ENCODE data around the gene RNF186. TPM values are rescaled to one million over a fixed set of nuclear protein-coding genes. Genes with fewer than 3 reads are reported as not detected.

The RNF186 gene
- total RNA-seq, 1 donor from 2014 or later: not detected

DNA sequence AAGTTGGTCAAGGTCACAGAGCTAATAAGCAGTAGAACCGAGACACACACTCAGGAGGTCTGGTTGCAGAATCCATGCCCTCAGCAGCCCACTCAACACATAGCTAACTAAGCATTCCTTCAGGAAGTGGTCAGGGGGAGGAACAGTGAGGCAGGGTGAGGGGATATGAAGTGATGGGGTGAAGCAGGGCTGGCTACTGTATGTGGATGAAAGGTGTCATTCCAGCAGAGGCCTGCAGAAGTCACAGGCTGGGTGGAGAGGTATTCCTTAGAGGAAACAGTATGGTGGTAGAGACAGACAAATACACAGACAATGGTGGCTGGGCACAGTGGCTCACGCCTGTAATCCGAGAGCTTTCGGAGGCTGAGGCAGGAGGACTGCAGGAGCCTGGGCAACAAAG lies 29.4 kb downstream of the RNF186 start:
- Histone ChIP-seq H3K27ac (ENCODE audit: low read depth, low read length) (no peak overlapping the region), H3K36me3 (ENCODE audit: control insufficient read depth in 3 of 3, insufficient read depth in 3 of 3, low read length in 3 of 3) (peaks cover 8 to 18% (median 9%) of the 10 kb centered on the region in 3 donors), H3K4me1 (ENCODE audit: control insufficient read depth in 3 of 3, insufficient read depth in 3 of 3, low read length in 3 of 3) (no peaks in the 10 kb centered on the region), H3K9ac (ENCODE audit: low read depth in 1 of 3, low read length in 3 of 3) (no peak overlapping the region), H3K27me3 (ENCODE audit: control insufficient read depth in 3 of 3, insufficient read depth in 3 of 3, low read length in 3 of 3) (no peaks in the 10 kb centered on the region), H3K9me3 (ENCODE audit: control insufficient read depth in 3 of 3, low read length in 3 of 3) (no peaks in the 10 kb centered on the region), H3K4me3 (ENCODE audit: low read length in 3 of 3) (no peak overlapping the region)

- Histone ChIP-seq H3K27me3 (ENCODE audit: control insufficient read depth in 3 of 3, insufficient read depth in 3 of 3, low read length in 3 of 3) (no peaks in the 10 kb centered on the region), H3K27ac (ENCODE audit: low read depth, low read length) (no peak overlapping the region), H3K9ac (ENCODE audit: low read depth in 1 of 3, low read length in 3 of 3) (no peak overlapping the region), H3K4me3 (ENCODE audit: low read length in 3 of 3) (no peak overlapping the region), H3K4me1 (ENCODE audit: control insufficient read depth in 3 of 3, insufficient read depth in 3 of 3, low read length in 3 of 3) (no peaks in the 10 kb centered on the region), H3K36me3 (ENCODE audit: control insufficient read depth in 3 of 3, insufficient read depth in 3 of 3, low read length in 3 of 3) (peaks cover 16 to 26% (median 17%) of the 10 kb centered on the region in 3 donors), H3K9me3 (ENCODE audit: control insufficient read depth in 3 of 3, low read length in 3 of 3) (no peaks in the 10 kb centered on the region)
Measured at GRCh38 chr1:19780267-19780877, 34.7 kb downstream of the RNF186 start.

- Histone ChIP-seq H3K36me3 (ENCODE audit: control insufficient read depth in 3 of 3, insufficient read depth in 3 of 3, low read length in 3 of 3) (peaks cover 12 to 15% (median 13%) of the 10 kb centered on the region in 3 donors), H3K27ac (ENCODE audit: low read depth, low read length) (no peak overlapping the region), H3K4me3 (ENCODE audit: low read length in 3 of 3) (no peak overlapping the region), H3K9ac (ENCODE audit: low read depth in 1 of 3, low read length in 3 of 3) (no peak overlapping the region), H3K4me1 (ENCODE audit: control insufficient read depth in 3 of 3, insufficient read depth in 3 of 3, low read length in 3 of 3) (no peaks in the 10 kb centered on the region), H3K27me3 (ENCODE audit: control insufficient read depth in 3 of 3, insufficient read depth in 3 of 3, low read length in 3 of 3) (no peaks in the 10 kb centered on the region), H3K9me3 (ENCODE audit: control insufficient read depth in 3 of 3, low read length in 3 of 3) (no peaks in the 10 kb centered on the region)
Measured at GRCh38 chr1:19776933-19777332, 38.1 kb downstream of the RNF186 start.

GRCh38 chr1:19776287-19776686 lies 38.8 kb downstream of the RNF186 start:
- H3K4me1 ChIP-seq (ENCODE audit: control insufficient read depth in 3 of 3, insufficient read depth in 3 of 3, low read length in 3 of 3): no peaks in the 10 kb centered on the region
- H3K27ac ChIP-seq (ENCODE audit: low read depth, low read length): no peak overlapping the region
- H3K9ac ChIP-seq (ENCODE audit: low read depth in 1 of 3, low read length in 3 of 3): no peak overlapping the region
- H3K27me3 ChIP-seq (ENCODE audit: control insufficient read depth in 3 of 3, insufficient read depth in 3 of 3, low read length in 3 of 3): no peaks in the 10 kb centered on the region
- H3K4me3 ChIP-seq (ENCODE audit: low read length in 3 of 3): no peak overlapping the region
- no peaks in the 10 kb centered on the region for H3K9me3 ChIP-seq (ENCODE audit: control insufficient read depth in 3 of 3, low read length in 3 of 3)
- peaks cover 12 to 16% (median 13%) of the 10 kb centered on the region in 3 donors for H3K36me3 ChIP-seq (ENCODE audit: control insufficient read depth in 3 of 3, insufficient read depth in 3 of 3, low read length in 3 of 3)

GRCh38 chr1:19775831-19776230 lies 39.3 kb downstream of the RNF186 start:
- no peak overlapping the region for H3K4me3 ChIP-seq (ENCODE audit: low read length in 3 of 3)
- no peaks in the 10 kb centered on the region for H3K9me3 ChIP-seq (ENCODE audit: control insufficient read depth in 3 of 3, low read length in 3 of 3)
- H3K36me3 ChIP-seq (ENCODE audit: control insufficient read depth in 3 of 3, insufficient read depth in 3 of 3, low read length in 3 of 3): peaks cover 12 to 17% (median 13%) of the 10 kb centered on the region in 3 donors
- no peaks in the 10 kb centered on the region for H3K27me3 ChIP-seq (ENCODE audit: control insufficient read depth in 3 of 3, insufficient read depth in 3 of 3, low read length in 3 of 3)
- no peak overlapping the region for H3K27ac ChIP-seq (ENCODE audit: low read depth, low read length)
- H3K4me1 ChIP-seq (ENCODE audit: control insufficient read depth in 3 of 3, insufficient read depth in 3 of 3, low read length in 3 of 3): no peaks in the 10 kb centered on the region
- H3K9ac ChIP-seq (ENCODE audit: low read depth in 1 of 3, low read length in 3 of 3): no peak overlapping the region

GRCh38 chr1:19775317-19775716 lies 39.8 kb downstream of the RNF186 start:
- H3K36me3 ChIP-seq (ENCODE audit: control insufficient read depth in 3 of 3, insufficient read depth in 3 of 3, low read length in 3 of 3): peaks cover 8 to 16% (median 15%) of the 10 kb centered on the region in 3 donors
- no peaks in the 10 kb centered on the region for H3K9me3 ChIP-seq (ENCODE audit: control insufficient read depth in 3 of 3, low read length in 3 of 3)
- no peak overlapping the region for H3K27ac ChIP-seq (ENCODE audit: low read depth, low read length)
- no peaks in the 10 kb centered on the region for H3K4me1 ChIP-seq (ENCODE audit: control insufficient read depth in 3 of 3, insufficient read depth in 3 of 3, low read length in 3 of 3)
- no peaks in the 10 kb centered on the region for H3K27me3 ChIP-seq (ENCODE audit: control insufficient read depth in 3 of 3, insufficient read depth in 3 of 3, low read length in 3 of 3)
- H3K4me3 ChIP-seq (ENCODE audit: low read length in 3 of 3): no peak overlapping the region
- H3K9ac ChIP-seq (ENCODE audit: low read depth in 1 of 3, low read length in 3 of 3): no peak overlapping the region

DNA sequence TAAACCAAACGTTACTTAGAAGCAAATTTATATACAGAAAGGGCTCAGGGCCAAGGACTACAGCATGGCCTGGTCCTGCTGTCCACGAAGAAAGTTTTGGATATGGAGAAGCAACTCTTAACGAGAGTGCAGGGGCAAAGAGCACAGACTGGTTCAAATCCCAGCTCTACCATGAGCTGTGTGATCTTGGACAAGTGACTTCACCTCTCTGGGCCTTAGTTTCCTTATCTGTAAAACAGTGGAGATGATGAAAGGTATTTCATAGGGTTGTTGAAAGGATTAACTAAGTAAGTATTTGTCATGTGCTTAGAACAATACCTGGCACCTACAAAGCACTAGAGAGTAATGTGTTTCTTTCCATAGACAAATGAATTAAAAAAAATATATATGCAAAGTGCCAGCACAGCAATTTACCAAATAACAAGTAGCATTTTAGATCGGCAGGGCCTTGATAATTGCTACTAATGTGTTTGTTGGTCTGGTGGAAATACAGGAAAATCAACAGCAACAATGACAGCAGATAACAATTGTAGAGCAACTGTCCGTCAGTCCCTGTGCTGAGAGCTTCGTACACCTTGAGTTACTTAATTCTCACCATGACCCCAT lies 40.8 kb downstream of the RNF186 start:
- Histone ChIP-seq H3K9me3 (ENCODE audit: control insufficient read depth in 3 of 3, low read length in 3 of 3) (no peaks in the 10 kb centered on the region), H3K9ac (ENCODE audit: low read depth in 1 of 3, low read length in 3 of 3) (no peak overlapping the region), H3K4me1 (ENCODE audit: control insufficient read depth in 3 of 3, insufficient read depth in 3 of 3, low read length in 3 of 3) (no peaks in the 10 kb centered on the region), H3K27ac (ENCODE audit: low read depth, low read length) (no peak overlapping the region), H3K4me3 (ENCODE audit: low read length in 3 of 3) (no peak overlapping the region), H3K27me3 (ENCODE audit: control insufficient read depth in 3 of 3, insufficient read depth in 3 of 3, low read length in 3 of 3) (no peaks in the 10 kb centered on the region), H3K36me3 (ENCODE audit: control insufficient read depth in 3 of 3, insufficient read depth in 3 of 3, low read length in 3 of 3) (peaks cover 2 to 11% (median 10%) of the 10 kb centered on the region in 3 donors)

GRCh38 chr1:19773485-19773884 lies 41.6 kb downstream of the RNF186 start:
- Histone ChIP-seq H3K4me3 (ENCODE audit: low read length in 3 of 3) (no peak overlapping the region), H3K4me1 (ENCODE audit: control insufficient read depth in 3 of 3, insufficient read depth in 3 of 3, low read length in 3 of 3) (no peaks in the 10 kb centered on the region), H3K27ac (ENCODE audit: low read depth, low read length) (no peak overlapping the region), H3K36me3 (ENCODE audit: control insufficient read depth in 3 of 3, insufficient read depth in 3 of 3, low read length in 3 of 3) (peaks cover 0 to 5% (median 5%) of the 10 kb centered on the region in 3 donors), H3K9ac (ENCODE audit: low read depth in 1 of 3, low read length in 3 of 3) (no peak overlapping the region), H3K27me3 (ENCODE audit: control insufficient read depth in 3 of 3, insufficient read depth in 3 of 3, low read length in 3 of 3) (no peaks in the 10 kb centered on the region), H3K9me3 (ENCODE audit: control insufficient read depth in 3 of 3, low read length in 3 of 3) (no peaks in the 10 kb centered on the region)

GRCh38 chr1:19772053-19772452 lies 43.0 kb downstream of the RNF186 start:
- Histone ChIP-seq H3K4me3 (ENCODE audit: low read length in 3 of 3) (no peak overlapping the region), H3K9ac (ENCODE audit: low read depth in 1 of 3, low read length in 3 of 3) (no peak overlapping the region), H3K36me3 (ENCODE audit: control insufficient read depth in 3 of 3, insufficient read depth in 3 of 3, low read length in 3 of 3) (peaks cover 0 to 5% (median 3%) of the 10 kb centered on the region in 3 donors), H3K27ac (ENCODE audit: low read depth, low read length) (no peak overlapping the region), H3K9me3 (ENCODE audit: control insufficient read depth in 3 of 3, low read length in 3 of 3) (no peaks in the 10 kb centered on the region), H3K4me1 (ENCODE audit: control insufficient read depth in 3 of 3, insufficient read depth in 3 of 3, low read length in 3 of 3) (no peaks in the 10 kb centered on the region), H3K27me3 (ENCODE audit: control insufficient read depth in 3 of 3, insufficient read depth in 3 of 3, low read length in 3 of 3) (no peaks in the 10 kb centered on the region)

DNA sequence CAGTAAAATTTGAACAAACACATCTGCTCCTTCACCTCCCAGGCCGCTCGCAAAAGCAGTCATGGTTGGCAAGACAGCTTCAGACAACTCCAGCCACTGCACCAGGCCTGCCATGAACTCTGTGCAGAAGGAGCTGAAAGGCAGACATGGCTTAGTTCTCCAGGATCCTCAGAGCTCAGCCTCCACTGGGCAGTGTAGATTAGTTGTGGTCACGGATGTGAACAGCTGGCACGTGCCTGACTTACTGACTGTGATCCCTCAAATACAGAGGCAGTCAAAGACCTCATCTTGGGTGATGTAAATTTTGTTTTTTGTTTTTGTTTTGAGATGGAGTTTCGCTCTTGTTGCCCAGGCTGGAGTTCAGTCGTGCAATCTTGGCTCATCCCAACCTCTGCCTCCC lies 43.7 kb downstream of the RNF186 start:
- H3K9ac ChIP-seq (ENCODE audit: low read depth in 1 of 3, low read length in 3 of 3): no peak overlapping the region
- no peaks in the 10 kb centered on the region for H3K9me3 ChIP-seq (ENCODE audit: control insufficient read depth in 3 of 3, low read length in 3 of 3)
- no peaks in the 10 kb centered on the region for H3K27me3 ChIP-seq (ENCODE audit: control insufficient read depth in 3 of 3, insufficient read depth in 3 of 3, low read length in 3 of 3)
- H3K4me3 ChIP-seq (ENCODE audit: low read length in 3 of 3): no peak overlapping the region
- H3K27ac ChIP-seq (ENCODE audit: low read depth, low read length): no peak overlapping the region
- no peaks in the 10 kb centered on the region for H3K4me1 ChIP-seq (ENCODE audit: control insufficient read depth in 3 of 3, insufficient read depth in 3 of 3, low read length in 3 of 3)
- peaks cover 0 to 5% (median 3%) of the 10 kb centered on the region in 3 donors for H3K36me3 ChIP-seq (ENCODE audit: control insufficient read depth in 3 of 3, insufficient read depth in 3 of 3, low read length in 3 of 3)
